Measurements from ENCODE around the gene PRDM5.

PRDM5 gene

DNA sequence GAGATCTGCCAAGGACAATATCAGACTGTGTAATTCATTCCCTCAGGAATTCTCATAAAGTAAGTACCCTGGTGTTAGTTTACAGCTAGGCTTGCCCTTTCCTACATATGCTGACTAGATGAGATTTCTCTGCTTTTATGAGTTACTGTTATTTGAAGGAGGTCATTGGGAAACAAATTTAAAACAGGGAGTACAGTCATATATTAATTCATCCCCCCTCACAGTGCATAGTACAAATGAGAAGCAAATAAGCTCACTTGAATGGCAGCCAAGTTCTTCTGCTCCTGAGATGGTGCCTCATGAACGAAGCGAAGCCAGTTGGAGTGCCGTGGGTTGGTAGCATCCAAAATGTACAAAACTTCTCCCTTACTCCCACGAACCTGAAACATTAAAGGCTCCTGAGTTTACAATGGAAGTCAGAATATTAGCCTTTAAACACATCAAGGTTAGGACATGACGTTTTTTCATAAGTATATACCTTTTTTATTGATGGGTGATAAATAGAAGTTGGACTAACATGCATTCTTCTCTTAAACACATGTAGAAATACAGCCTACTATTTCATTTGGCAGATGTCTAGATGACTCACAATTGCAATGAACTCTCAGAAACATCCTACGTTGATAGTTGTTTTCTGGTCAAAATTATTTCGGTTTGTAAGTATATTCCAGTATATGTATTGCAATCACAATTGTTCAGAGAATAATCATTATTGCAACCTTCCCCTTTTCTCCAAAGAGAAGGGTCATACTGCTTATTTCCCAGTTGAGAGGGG lies 69.2 kb downstream of the PRDM5 start:
- DNase-seq, result no peak

GRCh38 chr4:120850018-120850599 lies 72.4 kb downstream of the PRDM5 start:
- no peak for DNase-seq

DNA sequence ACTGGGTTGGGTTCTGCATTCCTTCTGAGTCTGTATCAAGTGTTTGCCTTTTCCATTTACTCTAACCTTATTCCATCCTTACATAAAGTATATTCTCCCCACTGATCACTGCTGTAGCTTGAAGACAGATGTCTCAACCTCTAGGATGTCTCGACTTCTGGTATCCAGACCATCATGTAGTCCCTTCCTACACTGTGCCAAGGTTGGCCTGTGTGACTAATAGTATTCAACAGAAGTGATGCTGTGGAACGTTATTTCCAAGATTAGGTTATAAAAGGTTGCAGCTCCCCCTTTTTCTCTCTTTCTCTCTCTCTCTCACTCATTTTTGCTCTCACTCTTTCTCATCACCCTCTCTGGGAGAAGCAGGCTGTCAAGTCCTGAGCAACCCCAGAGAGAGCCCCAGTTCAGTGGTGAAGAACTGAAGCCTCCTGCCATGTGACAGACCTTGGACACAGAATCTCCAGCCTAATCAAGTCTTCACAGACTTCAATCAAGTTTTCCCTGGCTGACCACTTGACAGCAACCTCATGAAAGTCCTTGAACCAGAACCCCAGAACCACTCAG lies 75.4 kb downstream of the PRDM5 start:
- no peak for DNase-seq

- DNase-seq, result no peak
Measured at GRCh38 chr4:120844528-120844921, 78.0 kb downstream of the PRDM5 start.

DNA sequence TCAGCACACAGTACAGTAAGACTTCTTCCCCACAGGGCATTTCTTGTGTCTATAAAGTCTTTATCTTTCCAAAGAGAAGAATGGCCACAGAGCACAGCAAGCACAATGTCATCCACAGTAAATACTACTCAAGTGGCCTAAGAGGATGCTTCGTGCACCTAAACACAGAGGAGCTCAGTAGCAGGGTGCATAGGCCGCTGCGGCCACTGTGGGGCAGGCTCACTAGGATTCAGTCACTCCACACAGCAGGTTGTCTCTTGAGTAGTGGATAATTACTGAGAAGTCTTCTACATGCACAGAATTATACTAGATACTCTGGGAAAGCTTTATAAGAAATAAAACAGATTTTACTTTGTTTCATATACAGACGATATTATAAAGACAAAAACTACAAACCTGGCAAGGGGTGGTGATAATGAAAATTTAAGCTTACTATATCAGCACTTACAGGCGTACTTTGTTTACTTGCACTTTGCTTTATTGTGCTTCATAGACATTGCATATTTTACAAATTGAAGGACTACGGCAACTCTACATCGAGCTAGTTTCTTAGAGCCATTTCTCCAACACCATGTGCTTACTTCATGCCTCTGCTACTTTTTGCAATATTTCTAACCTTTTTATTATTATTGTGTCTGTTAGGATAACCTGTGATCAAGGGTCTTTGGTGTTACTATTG lies 78.5 kb downstream of the PRDM5 start:
- no peak for DNase-seq

- DNase-seq, result no peak
Measured at GRCh38 chr4:120842031-120842430, 80.5 kb downstream of the PRDM5 start.

DNA sequence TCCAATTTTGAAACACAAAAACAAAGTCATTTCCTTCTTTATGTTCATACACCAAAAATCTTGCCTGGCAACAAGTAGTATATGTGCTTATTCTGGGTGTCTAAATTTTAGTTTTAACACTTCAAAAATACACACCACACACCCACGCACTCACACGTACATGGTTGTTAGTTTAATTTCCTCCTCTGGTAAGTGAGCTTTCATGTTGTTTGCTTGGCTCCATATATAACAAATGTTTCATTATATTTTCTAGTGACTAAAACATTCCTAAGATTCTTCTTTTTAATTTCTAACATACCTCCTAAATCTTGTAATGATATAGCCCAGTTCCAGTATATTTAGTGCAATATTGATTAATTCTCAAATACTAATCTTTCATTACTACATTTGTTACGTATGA lies 80.9 kb downstream of the PRDM5 start:
- no peak for DNase-seq

DNA sequence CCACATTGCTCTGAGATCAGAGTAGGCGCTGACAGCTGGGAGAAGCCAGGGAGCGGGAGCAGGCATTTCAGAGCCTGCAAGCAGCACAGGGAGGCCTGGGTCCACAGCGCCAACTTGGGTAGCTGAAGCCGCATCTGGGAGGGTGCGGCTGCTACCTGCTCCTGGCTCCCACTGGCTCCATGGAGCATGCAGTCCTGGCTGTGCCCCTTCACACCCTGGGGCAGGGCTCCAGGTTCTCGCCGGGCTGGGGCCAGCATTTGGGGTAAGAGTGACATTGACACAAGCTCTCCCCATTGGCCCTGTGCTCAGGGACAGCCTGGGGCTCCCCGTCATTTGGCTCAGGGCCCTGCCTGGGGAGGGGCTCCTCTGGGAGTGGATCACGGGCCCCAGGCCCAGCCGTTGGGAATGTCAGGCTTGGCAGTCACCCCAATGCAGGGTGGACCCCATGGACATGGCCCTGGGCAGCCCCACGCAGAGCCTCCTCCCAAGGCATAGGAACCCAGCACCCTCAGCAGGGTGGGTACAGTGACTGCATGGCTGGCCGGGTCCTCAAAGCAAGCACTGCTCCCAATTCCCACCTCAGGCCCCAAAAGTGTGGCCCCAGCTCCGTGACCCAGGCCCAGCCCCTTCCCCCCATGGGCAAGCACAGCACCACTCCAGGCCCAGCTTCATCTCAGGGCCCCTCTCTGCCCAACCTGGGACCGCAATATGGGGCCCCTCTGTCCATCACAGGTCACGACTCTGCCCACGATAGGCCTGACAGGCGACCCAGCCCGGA lies 82.4 kb downstream of the PRDM5 start:
- DNase-seq, result no peak

GRCh38 chr4:120839334-120839973 lies 83.1 kb downstream of the PRDM5 start:
- no peak for DNase-seq

DNA sequence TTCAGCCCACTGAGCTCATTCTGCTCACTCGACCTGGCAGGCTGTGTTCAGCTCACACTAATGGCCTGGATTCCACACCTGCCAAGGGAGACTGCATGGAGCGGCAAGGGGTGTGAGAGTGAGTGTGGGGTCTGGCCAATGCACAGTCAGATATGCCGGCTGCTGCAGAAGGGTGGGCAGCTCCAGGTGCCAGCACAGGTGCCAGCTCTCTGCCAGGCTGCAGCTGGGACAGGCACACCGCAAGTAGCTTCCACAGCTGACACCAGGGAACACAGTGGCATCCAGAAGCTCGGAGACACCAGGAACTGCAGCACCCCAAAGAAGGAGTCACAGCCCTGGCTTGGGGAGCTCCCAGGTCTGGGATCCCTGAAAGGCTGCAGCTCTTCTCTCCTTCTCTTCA lies 83.7 kb downstream of the PRDM5 start:
- DNase-seq, result no peak

DNA sequence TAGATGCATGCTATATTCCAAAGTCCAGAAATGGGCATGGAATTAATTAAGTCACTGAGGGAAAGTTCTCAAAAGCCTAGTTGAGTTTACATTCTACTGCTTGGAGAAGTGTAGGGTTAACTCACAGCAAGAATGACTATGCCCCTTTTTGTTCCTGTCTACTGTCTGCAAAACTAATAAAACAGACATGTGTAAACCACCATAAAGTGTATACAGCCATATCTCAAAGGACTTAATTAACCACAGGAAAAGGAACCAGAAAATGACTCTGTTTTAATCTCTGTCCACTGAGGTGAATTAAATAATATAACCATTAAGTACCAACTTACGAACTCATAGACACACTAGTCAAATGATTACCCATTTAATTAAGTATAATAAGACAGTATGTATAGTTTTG lies 84.9 kb downstream of the PRDM5 start:
- DNase-seq, result no peak

DNA sequence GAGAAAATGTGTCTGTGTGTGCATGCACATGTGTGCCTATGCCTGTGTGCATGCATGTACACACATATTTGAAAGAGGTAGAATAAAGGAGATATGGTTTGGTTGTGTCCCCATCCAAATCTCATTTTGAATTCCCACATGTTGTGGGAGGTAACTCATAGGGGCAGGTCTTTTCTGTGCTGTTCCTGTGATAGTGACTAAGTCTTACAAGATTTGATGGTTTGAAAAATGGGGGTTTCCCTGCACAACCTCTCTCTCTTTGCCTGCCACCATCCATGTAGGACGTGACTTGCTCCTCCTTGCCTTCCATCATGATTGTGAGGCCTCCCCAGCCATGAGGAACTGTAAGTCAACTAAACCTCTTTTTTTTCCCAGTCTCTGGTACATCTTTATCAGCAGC lies 87.2 kb downstream of the PRDM5 start:
- DNase-seq, result no peak

- DNase-seq, result no peak
Measured at GRCh38 chr4:120830204-120830603, 92.3 kb downstream of the PRDM5 start.

DNA sequence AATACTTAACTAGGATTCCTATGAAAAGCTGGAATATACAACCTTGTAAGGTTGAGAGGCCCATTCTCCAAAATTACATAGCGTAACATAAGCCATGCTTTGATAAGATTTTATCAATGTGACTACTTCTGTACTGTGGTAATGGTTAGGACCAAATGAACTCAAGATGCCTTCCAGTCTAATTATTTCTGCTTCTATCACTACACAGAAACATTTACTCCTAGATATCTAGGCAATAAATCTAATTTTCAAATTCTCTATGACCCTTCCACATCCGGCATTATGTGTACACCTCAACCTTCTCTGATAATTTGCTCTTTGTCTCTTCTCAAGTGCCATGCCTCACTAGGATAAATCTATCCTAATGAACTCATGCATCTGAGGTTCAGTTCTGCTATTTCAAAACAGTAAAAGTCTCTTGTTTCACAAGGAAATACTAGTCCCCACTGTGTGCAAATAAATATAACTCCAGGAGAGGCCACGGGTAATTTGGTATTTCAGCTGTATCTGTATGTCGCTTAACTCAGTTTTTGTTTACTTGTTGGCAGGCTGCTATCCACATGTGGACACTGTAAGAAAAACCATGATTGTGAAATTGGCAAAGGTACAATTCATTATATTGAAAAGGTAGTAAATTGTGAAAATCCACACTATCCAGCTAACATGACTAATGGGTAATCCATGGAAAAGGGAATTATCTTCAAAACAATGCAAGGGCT lies 93.3 kb downstream of the PRDM5 start:
- no peak for DNase-seq

DNA sequence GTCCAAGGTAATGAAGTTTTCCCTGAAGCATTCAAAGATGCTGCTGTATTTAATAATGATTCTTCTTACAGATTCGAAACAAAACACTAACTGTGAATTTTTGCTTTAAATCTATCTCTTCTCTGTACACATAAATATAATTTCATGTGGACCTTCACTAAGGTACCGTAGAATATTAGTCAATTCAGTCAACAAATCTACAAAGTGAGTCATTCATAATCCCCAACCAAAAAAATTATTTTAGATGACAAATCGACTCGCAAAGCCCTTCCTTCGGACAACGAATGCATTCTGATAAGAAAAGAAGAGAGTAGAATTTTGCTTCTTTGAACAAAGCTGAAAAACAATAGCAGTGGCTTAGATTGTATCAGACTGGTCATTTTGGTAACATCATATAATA lies 95.7 kb downstream of the PRDM5 start:
- DNase-seq, result no peak

DNA sequence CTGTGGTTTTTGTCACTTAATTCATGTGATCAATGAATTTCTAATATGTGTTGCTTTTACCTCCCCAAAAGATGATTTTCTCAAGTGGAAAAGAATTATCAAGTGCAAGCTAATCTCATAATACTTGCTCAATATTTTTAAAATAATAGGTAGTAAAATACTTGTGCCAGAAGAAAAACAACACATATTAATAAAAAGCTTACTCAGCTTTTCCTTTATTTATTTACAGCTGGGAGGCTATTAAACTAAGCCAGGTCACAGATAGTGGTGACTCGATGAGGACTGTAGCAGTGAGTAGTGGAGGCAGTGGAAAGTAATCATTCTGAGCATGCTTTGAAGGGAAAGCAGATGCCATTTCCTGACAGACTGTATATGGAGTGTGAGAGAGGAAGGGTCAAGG lies 96.1 kb downstream of the PRDM5 start:
- no peak for DNase-seq

- DNase-seq, result no peak
Measured at GRCh38 chr4:120824946-120825345, 97.6 kb downstream of the PRDM5 start.

DNA sequence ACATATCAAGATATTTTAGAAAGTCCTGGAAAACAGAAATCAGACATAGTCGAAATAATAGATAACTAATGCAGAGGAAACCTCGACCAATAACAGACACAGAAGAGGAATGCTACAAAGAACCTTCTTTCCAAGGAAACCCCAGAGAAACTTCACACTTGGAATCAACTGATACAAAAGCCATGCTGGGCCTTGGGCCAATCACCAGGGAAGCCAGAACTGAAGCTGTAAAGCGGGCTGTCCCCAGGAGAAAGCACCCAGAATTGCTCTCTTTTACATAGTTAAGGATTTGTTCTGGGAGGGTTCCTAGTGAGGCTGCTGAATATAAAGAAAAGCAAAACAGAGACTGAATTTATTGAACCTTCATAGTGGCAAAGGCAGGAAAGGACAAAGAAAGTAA lies 100.5 kb downstream of the PRDM5 start:
- DNase-seq, result no peak

DNA sequence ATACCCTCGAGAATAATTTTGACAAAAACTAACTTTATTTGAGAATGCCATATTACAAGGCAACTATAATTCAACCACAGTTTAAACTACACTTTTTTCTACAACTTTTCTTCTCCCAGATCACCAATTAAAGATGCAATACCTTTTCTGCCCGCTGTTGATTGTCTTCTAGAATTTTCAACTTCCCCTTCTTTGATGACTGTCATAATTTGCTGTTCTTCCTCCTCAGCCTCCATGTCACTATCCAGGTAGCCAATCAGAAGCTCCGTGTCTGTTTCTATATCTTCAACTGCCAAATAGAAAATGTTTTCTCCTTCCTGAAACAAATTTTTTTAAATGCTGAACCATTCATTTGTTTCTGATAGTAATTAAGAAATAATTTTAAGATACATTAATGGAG lies 101.5 kb downstream of the PRDM5 start:
- DNase-seq, result no peak

GRCh38 chr4:120819805-120820437 lies 102.6 kb downstream of the PRDM5 start:
- DNase-seq, result no peak

- DNase-seq, result no peak
Measured at GRCh38 chr4:120816296-120816965, 106.1 kb downstream of the PRDM5 start.

Measured in cerebellar nuclear complex (tissue), 1 donor.